Breast epithelium (tissue), 4 donors: ENCODE measurements around the gene MXRA8. TPM values are rescaled to one million over a fixed set of nuclear protein-coding genes. Genes with fewer than 3 reads are reported as not detected.
"Not testable (repeated sequence)": the region's sequence is repeated elsewhere in the genome, so short reads cannot be mapped to it uniquely, and the experiment has no call there.

Source experiments
- DNase-seq, 2 donors: peaks; one replicate each; pipeline ENCODE4 v3.0.0-alpha.2; 2019; ENCODE audit warnings: low spot score in 2 of 2
- H3K27ac ChIP-seq, 2 donors: fragments of 200-600 bp; sonication (generic) in 1 of 2; one replicate each; pipeline ENCODE4 v1.5.1; 2016 to 2019; ENCODE audit warnings: mild to moderate bottlenecking in 1 of 2
- H3K27me3 ChIP-seq, 2 donors: fragments of 200-600 bp; sonication (generic) in 1 of 2; one replicate each; pipeline versions ENCODE4 v1.5.1 to v1.6.0; 2017 to 2019; ENCODE audit warnings: control low read depth in 1 of 2, mild to moderate bottlenecking in 1 of 2
- H3K36me3 ChIP-seq: fragments of 200-600 bp; one replicate; pipeline ENCODE4 v1.5.1; 2019
- H3K4me1 ChIP-seq, 2 donors: fragments of 200-600 bp; sonication (generic); one replicate each; pipeline ENCODE4 v1.5.1; 2016 to 2019; ENCODE audit warnings: control low read depth in 1 of 2
- H3K4me3 ChIP-seq, 3 donors: fragments of 200-600 bp; sonication (generic); 1 replicate in 2 of 3; 2 replicates in 1 of 3; pipeline ENCODE4 v1.5.1; 2016 to 2019; ENCODE audit warnings: mild to moderate bottlenecking in 3 of 3, moderate library complexity in 2 of 3
- H3K9me3 ChIP-seq, 2 donors: fragments of 200-600 bp; sonication (generic) in 1 of 2; one replicate each; pipeline ENCODE4 v1.5.1; 2016 to 2019; ENCODE audit warnings: control low read depth in 1 of 2
- POLR2A ChIP-seq: fragments of 450-650 bp; IDR thresholded peaks from one replicate; pipeline ENCODE4 v1.6.1; 2016; ENCODE audit warnings: antibody characterized with exemption, mild to moderate bottlenecking, moderate library complexity
- POLR2AphosphoS5 ChIP-seq, 3 donors: sonication (generic); formaldehyde crosslinking; IDR thresholded peaks; one replicate each; pipeline ENCODE4 v1.6.1; 2017; ENCODE audit warnings: antibody characterized with exemption in 3 of 3
- intact Hi-C: fragments of 100-400 bp; cut with DNase I; formaldehyde crosslinking; loops from one replicate; pipeline ENCODE4 v1.15.1; 2023; ENCODE audit warnings: low total_unique reads
- total RNA-seq, 3 donors: library from RNA; depleted of rRNA; stranded (reverse); fragments of >200 nt; gene quantifications; one replicate each; pipeline ENCODE4 v1.1.0, GENCODE V29; 2016
- TF ChIP-seq, protein P1 (sequence below), 3 donors: fragments of 450-650 bp; IDR thresholded peaks; one replicate each; pipeline ENCODE4 v1.5.1; 2016 to 2017; ENCODE audit warnings: antibody characterized with exemption in 3 of 3, mild to moderate bottlenecking in 3 of 3, moderate library complexity in 3 of 3

MXRA8 gene
- total RNA-seq, 3 donors from 2014 or later: 93.4 to 308 (median 99.8) TPM

DNA sequence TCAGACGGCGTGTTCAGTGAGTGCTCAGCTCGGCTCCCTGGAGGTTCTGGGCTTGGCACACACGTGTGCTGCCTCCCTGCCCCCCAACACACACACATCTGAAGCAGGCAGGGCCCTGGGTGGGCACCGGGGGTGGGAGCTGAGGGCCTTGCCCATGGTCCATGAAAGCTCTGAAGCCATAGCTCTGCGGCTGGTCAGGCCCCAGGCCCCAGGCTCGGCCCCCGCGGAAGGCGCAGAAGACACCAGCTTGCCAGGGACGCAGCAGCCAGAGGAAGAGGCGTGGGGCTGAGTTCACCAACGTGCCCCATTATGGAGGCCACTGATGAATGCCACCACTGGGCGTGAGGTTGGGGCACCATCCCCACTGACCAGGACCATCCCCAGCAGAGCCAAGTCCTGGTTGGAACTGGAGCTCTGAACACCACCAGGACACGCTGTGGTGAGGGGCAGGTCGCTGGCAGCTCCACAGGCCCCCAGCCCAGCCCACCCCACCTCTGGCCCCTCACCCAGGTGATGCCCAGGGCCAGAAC lies 12.5 kb upstream of the MXRA8 start:
- no peak for DNase-seq
- no peak overlapping the region for H3K27ac ChIP-seq
- H3K4me1 ChIP-seq: peaks cover 13 to 15% of the 10 kb centered on the region in 2 donors
- no peaks in the 10 kb centered on the region for H3K27me3 ChIP-seq
- no peaks in the 10 kb centered on the region for H3K36me3 ChIP-seq
- no peaks in the 10 kb centered on the region for H3K9me3 ChIP-seq
- intact Hi-C loops: no loop called here
- no peak overlapping the region for H3K4me3 ChIP-seq
- TF ChIP-seq, protein P1, sequence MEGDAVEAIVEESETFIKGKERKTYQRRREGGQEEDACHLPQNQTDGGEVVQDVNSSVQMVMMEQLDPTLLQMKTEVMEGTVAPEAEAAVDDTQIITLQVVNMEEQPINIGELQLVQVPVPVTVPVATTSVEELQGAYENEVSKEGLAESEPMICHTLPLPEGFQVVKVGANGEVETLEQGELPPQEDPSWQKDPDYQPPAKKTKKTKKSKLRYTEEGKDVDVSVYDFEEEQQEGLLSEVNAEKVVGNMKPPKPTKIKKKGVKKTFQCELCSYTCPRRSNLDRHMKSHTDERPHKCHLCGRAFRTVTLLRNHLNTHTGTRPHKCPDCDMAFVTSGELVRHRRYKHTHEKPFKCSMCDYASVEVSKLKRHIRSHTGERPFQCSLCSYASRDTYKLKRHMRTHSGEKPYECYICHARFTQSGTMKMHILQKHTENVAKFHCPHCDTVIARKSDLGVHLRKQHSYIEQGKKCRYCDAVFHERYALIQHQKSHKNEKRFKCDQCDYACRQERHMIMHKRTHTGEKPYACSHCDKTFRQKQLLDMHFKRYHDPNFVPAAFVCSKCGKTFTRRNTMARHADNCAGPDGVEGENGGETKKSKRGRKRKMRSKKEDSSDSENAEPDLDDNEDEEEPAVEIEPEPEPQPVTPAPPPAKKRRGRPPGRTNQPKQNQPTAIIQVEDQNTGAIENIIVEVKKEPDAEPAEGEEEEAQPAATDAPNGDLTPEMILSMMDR (IDR thresholded peaks at IDR 0.05): no peak
- TF ChIP-seq POLR2A (no peak), POLR2AphosphoS5 (IDR thresholded peaks at IDR 0.05) (no peak)

DNA sequence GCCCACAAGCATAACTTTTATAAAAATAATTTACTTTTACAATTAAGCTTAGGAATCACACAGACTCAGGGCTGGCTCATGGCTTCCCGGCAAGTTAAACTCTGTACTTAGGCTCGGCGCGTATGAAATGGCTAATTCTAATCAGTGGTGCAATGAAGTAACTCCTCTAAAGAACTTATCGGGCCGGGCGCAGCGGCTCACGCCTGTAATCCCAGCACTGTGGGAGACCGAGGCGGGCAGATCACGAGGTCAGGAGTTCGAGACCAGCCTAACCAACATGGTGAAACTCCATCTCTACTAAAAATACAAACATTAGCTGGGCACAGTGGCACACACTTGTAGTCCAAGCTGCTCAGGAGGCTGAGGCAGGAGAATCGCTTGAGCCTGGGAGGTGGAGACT lies 11.7 kb upstream of the MXRA8 start:
- DNase-seq, H3K9me3 ChIP-seq, H3K4me3 ChIP-seq, H3K36me3 ChIP-seq, H3K27me3 ChIP-seq, intact Hi-C loops, H3K27ac ChIP-seq: not testable (repeated sequence)
- H3K4me1 ChIP-seq: peaks cover 13 to 15% of the 10 kb centered on the region in 2 donors

DNA sequence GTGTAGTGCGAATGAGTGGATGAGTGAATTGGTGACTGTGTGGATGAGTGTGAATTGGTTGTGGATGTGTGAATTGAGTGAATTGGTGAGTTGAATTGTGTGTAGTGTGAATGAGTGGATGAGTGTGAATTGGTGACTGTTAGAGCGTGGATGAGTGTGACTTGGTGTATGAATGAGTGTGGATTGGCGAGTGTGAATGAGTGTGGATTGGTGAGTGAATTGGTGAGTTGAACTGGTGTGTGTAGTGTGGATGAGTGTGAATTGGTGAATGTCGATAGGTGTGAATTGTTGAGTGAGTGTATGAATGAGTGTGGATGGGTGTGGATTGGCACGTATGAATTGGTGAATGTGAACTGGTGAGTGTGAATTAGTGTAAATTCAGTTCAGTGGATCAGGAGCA lies 9.0 kb upstream of the MXRA8 start:
- H3K4me3 ChIP-seq: no peak overlapping the region
- H3K9me3 ChIP-seq: no peaks in the 10 kb centered on the region
- no peak overlapping the region for H3K27ac ChIP-seq
- TF ChIP-seq, protein P1 (IDR thresholded peaks at IDR 0.05): no peak
- TF ChIP-seq POLR2AphosphoS5 (IDR thresholded peaks at IDR 0.05) (no peak), POLR2A (no peak)
- no peaks in the 10 kb centered on the region for H3K27me3 ChIP-seq
- intact Hi-C loops: no loop called here
- H3K4me1 ChIP-seq: peaks cover 0 to 7% of the 10 kb centered on the region in 2 donors
- no peak for DNase-seq
- no peaks in the 10 kb centered on the region for H3K36me3 ChIP-seq

DNA sequence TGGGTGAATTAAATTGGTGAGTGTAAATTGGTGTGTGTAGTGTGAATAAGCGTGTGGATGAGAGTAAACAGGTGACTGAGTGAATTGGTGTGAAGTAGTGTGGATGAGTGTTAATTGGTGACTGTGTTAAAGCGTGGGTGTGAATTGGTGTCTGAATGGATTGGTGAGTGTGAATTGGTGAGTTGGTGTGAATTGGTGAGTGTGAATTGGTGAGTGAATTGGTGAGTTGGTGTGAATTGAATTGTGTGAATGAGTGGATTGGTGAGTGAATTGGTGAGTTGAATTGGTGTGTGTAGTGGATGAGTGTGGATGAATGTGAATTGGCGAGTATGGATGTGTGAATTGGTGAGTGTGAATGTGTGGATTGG lies 8.3 kb upstream of the MXRA8 start:
- no peak for TF ChIP-seq POLR2A
- TF ChIP-seq, protein P1 (IDR thresholded peaks at IDR 0.05): no peak
- no peak for TF ChIP-seq POLR2AphosphoS5 (IDR thresholded peaks at IDR 0.05)
- peaks cover under 1 to 8% of the 10 kb centered on the region in 2 donors for H3K4me1 ChIP-seq
- no peak overlapping the region for H3K4me3 ChIP-seq
- no peaks in the 10 kb centered on the region for H3K9me3 ChIP-seq
- H3K36me3 ChIP-seq: no peaks in the 10 kb centered on the region
- DNase-seq: no peak
- intact Hi-C loops: no loop called here
- H3K27me3 ChIP-seq: no peaks in the 10 kb centered on the region
- H3K27ac ChIP-seq: no peak overlapping the region

DNA sequence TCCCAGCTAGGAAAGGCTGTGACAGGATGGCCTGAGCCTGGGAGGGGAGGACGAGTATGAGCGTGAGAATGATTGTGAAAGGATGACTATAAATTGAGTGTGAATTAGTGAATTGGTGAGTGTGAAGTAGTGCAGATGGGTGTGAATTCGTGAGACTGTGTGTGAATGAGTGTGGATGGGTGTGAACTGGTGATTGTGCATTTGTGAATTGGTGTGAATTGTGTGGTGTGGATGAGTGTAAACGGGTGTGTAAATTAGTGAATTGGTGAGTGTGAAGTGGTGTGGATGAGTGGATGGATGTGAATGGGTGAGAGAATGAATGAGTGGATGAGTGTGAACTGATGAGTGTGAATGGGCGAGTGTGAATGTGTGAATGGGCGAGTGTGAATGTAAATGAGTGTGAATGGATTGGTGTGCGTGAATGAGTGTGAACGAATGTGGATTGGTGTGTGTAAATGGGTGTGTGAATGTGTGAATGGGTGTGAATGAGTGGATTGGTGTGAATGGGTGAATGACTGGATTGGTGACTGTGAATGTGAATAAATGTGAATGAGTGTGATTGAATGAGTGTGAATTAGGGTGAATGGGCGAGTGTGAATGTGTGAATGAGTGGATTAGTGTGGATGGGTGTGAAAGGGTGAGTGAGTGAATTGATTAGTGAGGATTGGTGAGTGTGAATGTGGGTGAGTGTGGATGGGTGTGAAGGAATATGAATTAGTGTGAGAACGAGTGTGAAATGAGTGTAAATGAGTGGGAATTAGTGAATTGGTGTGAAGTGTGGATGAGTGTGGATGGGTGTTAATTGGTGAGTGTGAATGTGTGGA lies 7.7 kb upstream of the MXRA8 start:
- intact Hi-C loops: no loop called here
- no peak overlapping the region for H3K27ac ChIP-seq
- TF ChIP-seq POLR2AphosphoS5 (IDR thresholded peaks at IDR 0.05): no peak
- TF ChIP-seq, protein P1 (IDR thresholded peaks at IDR 0.05): no peak
- TF ChIP-seq POLR2A: no peak
- no peaks in the 10 kb centered on the region for H3K36me3 ChIP-seq
- H3K4me3 ChIP-seq: no peak overlapping the region
- no peak for DNase-seq
- no peaks in the 10 kb centered on the region for H3K9me3 ChIP-seq
- no peaks in the 10 kb centered on the region for H3K27me3 ChIP-seq
- peaks cover 7 to 12% of the 10 kb centered on the region in 2 donors for H3K4me1 ChIP-seq
